ENCODE data around the gene ZNF689. TPM values are rescaled to one million over a fixed set of nuclear protein-coding genes. Genes with fewer than 3 reads are reported as not detected.
A peak's percentile ranks its signal among the peaks of the same experiment; 100 is the strongest.

ZNF689 gene
- total and polyA plus RNA-seq, 2 of the 4 experiments (the other 2 are of a cell fraction): 2.7 to 2.9 TPM

- no peak overlapping the region for H3K9ac ChIP-seq (ENCODE audit: low read depth, low read length)
- H3K4me3 ChIP-seq (ENCODE audit: insufficient read depth, low read depth, low read length): no peak overlapping the region
- H3K14ac ChIP-seq (replicated peaks; ENCODE audit: low read depth, low read length): no peak overlapping the region
- no peak overlapping the region for H2AFZ ChIP-seq (replicated peaks; ENCODE audit: low read length, poor library complexity)
- no peak overlapping the region for H4K8ac ChIP-seq (ENCODE audit: low read depth in 2 of 2, low read length in 2 of 2)
- no peak overlapping the region for H3K23ac ChIP-seq (ENCODE audit: low read depth, low read length)
- DNase-seq: peak; percentile 7
- no peak overlapping the region for H3K4me2 ChIP-seq (ENCODE audit: low read depth, low read length)
- H2BK15ac ChIP-seq (ENCODE audit: low read depth, low read length): no peak overlapping the region
- no peak overlapping the region for H2BK120ac ChIP-seq (ENCODE audit: low read depth, low read length)
- H3K4me1 ChIP-seq (ENCODE audit: control insufficient read depth, insufficient read depth, low read length): no peaks in the 10 kb centered on the region
- H4K91ac ChIP-seq (ENCODE audit: insufficient read depth, low read depth, low read length): no peak overlapping the region
- TF ChIP-seq RAD21 (IDR thresholded peaks at IDR 0.05; ENCODE audit: low read length) (no peak), FOS (IDR thresholded peaks at IDR 0.05; ENCODE audit: low read depth, low read length) (no peak), RCOR1 (IDR thresholded peaks at IDR 0.05; ENCODE audit: insufficient replicate concordance, low read length) (no peak), CTCF (conservative IDR thresholded peaks at IDR 0.05; ENCODE audit: low read depth, low read length) (no peak), USF2 (IDR thresholded peaks at IDR 0.05; ENCODE audit: low read depth, low read length) (no peak), MXI1 (IDR thresholded peaks at IDR 0.05; ENCODE audit: borderline replicate concordance, low read depth, low read length) (no peak), MAZ (IDR thresholded peaks at IDR 0.05; ENCODE audit: borderline replicate concordance, low read depth, low read length) (no peak), POLR2A (IDR thresholded peaks at IDR 0.05; ENCODE audit: low read depth, low read length) (no peak), NFE2L2 (IDR thresholded peaks at IDR 0.05; ENCODE audit: low read depth, low read length) (no peak), RFX5 (IDR thresholded peaks at IDR 0.05; ENCODE audit: low read depth, low read length) (no peak), CEBPB (IDR thresholded peaks at IDR 0.05; ENCODE audit: low read depth, low read length) (no peak), ELK1 (IDR thresholded peaks at IDR 0.05; ENCODE audit: borderline replicate concordance, low read depth, low read length) (no peak), CHD1 (IDR thresholded peaks at IDR 0.05; ENCODE audit: low read depth, low read length) (no peak), SMC3 (IDR thresholded peaks at IDR 0.05; ENCODE audit: low read depth, low read length) (no peak), BHLHE40 (IDR thresholded peaks at IDR 0.05; ENCODE audit: low read depth, low read length) (no peak), MAFK (IDR thresholded peaks at IDR 0.05; ENCODE audit: low read depth, low read length) (no peak)
- no peaks in the 10 kb centered on the region for H3K9me1 ChIP-seq (ENCODE audit: insufficient read depth, low read length)
- no CpG with 5 or more reads among the region's 5 CpGs for WGBS, 2 experiments (ENCODE audit: extremely low coverage in 2 of 2, insufficient read length in 1 of 2)
- no peak overlapping the region for H3K4ac ChIP-seq (ENCODE audit: low read depth, low read length)
- H3K9me3 ChIP-seq (ENCODE audit: control insufficient read depth, insufficient read depth, low read length): peaks cover 8% of the 10 kb centered on the region; the same call in 1 of the 2 replicates
- peaks cover 15% of the 10 kb centered on the region for H3K27me3 ChIP-seq (ENCODE audit: control insufficient read depth, insufficient read depth, low read length)
- no peak overlapping the region for H2AK5ac ChIP-seq (ENCODE audit: low read depth, low read length)
- no peak overlapping the region for H2BK20ac ChIP-seq (ENCODE audit: low read depth, low read length)
- no peak overlapping the region for H3K18ac ChIP-seq (ENCODE audit: low read depth, low read length)
- CTCF ChIA-PET: no interaction called here
- dilution Hi-C loops (cut with HindIII; ENCODE audit: low sequenced_read_pairs, unreplicated experiment) (no loop called here), in situ Hi-C loops (cut with MboI; ENCODE audit: low sequenced_read_pairs) (no loop called here), intact Hi-C loops (cut with micrococcal nuclease) (no loop called here)
- H3K79me1 ChIP-seq (ENCODE audit: low read depth in 1 of 2, low read length in 2 of 2): no peaks in the 10 kb centered on the region
- H3K36me3 ChIP-seq (ENCODE audit: control insufficient read depth, insufficient read depth, low read length): no peaks in the 10 kb centered on the region
- H3K27ac ChIP-seq (ENCODE audit: insufficient read depth, low read length): no peak overlapping the region
- ATAC-seq (ENCODE audit: low read depth): no peak
- H4K20me1 ChIP-seq (ENCODE audit: insufficient read depth, low read length): no peaks in the 10 kb centered on the region
- H2AK9ac ChIP-seq (replicated peaks; ENCODE audit: low read depth, low read length, poor library complexity): no peak overlapping the region
- H2BK5ac ChIP-seq (ENCODE audit: low read depth, low read length, poor library complexity, severe bottlenecking): no peak overlapping the region
- BruUV-seq (replicated peaks): no TSS peak
- no peak overlapping the region for H4K5ac ChIP-seq (ENCODE audit: low read depth, low read length)
- POLR2A ChIA-PET (ENCODE audit: unreplicated experiment): interaction anchor here (0.6 kb wide), 1 partner anchor 70 kb away, joined by 3 read pairs; no protein-coding TSS in a partner anchor
- H3K56ac ChIP-seq (ENCODE audit: extremely low read depth, insufficient read depth, low read length): no peak overlapping the region
These were observed 11.6 kb upstream of the ZNF689 start for GRCh38 chr16:30621765-30622164.

Data from IMR-90 (cell line).